Measurements from ENCODE around the gene ZCCHC14. TPM values are rescaled to one million over a fixed set of nuclear protein-coding genes. Genes with fewer than 3 reads are reported as not detected.

ZCCHC14 gene
- total and polyA plus RNA-seq, 10 donors: 1.6 to 18.3 (median 13.2) TPM

GRCh38 chr16:87443964-87444363 is 48.9 kb downstream of the ZCCHC14 start:
- intact Hi-C loops (cut with DNase I; ENCODE audit: low total_unique reads): no loop called here
- no peak for TF ChIP-seq POLR2A (IDR thresholded peaks at IDR 0.05)
- TF ChIP-seq POLR2AphosphoS5 (IDR thresholded peaks at IDR 0.05): no peak
- TF ChIP-seq, protein P1, sequence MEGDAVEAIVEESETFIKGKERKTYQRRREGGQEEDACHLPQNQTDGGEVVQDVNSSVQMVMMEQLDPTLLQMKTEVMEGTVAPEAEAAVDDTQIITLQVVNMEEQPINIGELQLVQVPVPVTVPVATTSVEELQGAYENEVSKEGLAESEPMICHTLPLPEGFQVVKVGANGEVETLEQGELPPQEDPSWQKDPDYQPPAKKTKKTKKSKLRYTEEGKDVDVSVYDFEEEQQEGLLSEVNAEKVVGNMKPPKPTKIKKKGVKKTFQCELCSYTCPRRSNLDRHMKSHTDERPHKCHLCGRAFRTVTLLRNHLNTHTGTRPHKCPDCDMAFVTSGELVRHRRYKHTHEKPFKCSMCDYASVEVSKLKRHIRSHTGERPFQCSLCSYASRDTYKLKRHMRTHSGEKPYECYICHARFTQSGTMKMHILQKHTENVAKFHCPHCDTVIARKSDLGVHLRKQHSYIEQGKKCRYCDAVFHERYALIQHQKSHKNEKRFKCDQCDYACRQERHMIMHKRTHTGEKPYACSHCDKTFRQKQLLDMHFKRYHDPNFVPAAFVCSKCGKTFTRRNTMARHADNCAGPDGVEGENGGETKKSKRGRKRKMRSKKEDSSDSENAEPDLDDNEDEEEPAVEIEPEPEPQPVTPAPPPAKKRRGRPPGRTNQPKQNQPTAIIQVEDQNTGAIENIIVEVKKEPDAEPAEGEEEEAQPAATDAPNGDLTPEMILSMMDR (IDR thresholded peaks at IDR 0.05 in 8 of 11, conservative IDR thresholded peaks at IDR 0.05 in 3 of 11): no peak
- peaks cover 0 to 49% (median 7%) of the 10 kb centered on the region in 6 donors for H3K36me3 ChIP-seq
- DNase-seq: no peak
- no peaks in the 10 kb centered on the region for H3K4me1 ChIP-seq
- H3K4me3 ChIP-seq: no peak overlapping the region
- WGBS, 5 donors: 87 to 97% (median 89%) methylated on average over 3 of the region's 3 CpGs
- H3K9me3 ChIP-seq: peaks cover 0 to 13% (median 0%) of the 10 kb centered on the region in 8 donors
- H3K27me3 ChIP-seq (replicated peaks in 1 of 7): no peaks in the 10 kb centered on the region
- H3K27ac ChIP-seq: no peak overlapping the region

DNA sequence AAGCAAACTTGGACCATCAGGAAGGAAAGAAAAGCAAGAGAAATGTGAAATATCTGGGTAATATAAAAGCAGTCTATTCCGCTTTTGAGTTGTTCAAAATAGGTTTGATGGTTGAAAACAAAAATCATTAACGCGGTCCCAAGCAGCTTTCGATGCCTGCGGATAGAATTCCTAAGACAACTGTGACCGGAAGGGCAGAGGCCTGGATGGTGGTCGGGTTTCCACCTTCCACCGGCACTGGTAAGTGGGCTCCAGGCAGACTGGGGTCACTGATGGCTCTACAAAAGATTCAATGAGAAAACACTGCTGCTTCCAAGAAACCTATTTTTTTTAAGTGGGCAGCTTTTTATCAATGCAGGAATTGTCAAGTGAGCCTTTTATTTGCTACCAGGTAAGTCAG is 49.8 kb downstream of the ZCCHC14 start:
- intact Hi-C loops (cut with DNase I; ENCODE audit: low total_unique reads): no loop called here
- H3K4me3 ChIP-seq: no peak overlapping the region
- DNase-seq: no peak
- peaks cover 0 to 13% (median 0%) of the 10 kb centered on the region in 8 donors for H3K9me3 ChIP-seq
- H3K36me3 ChIP-seq: peaks cover 0 to 39% (median 5%) of the 10 kb centered on the region in 6 donors
- no peaks in the 10 kb centered on the region for H3K4me1 ChIP-seq
- 92 to 98% (median 97%) methylated on average over 8 of the region's 8 CpGs for WGBS, 5 donors
- H3K27me3 ChIP-seq (replicated peaks in 1 of 7): no peaks in the 10 kb centered on the region
- no peak overlapping the region for H3K27ac ChIP-seq
- TF ChIP-seq POLR2A (IDR thresholded peaks at IDR 0.05) (no peak), POLR2AphosphoS5 (IDR thresholded peaks at IDR 0.05) (no peak)
- TF ChIP-seq, protein P1 (IDR thresholded peaks at IDR 0.05 in 8 of 11, conservative IDR thresholded peaks at IDR 0.05 in 3 of 11): no peak

GRCh38 chr16:87442581-87442966 is 50.2 kb downstream of the ZCCHC14 start:
- intact Hi-C loops (cut with DNase I; ENCODE audit: low total_unique reads): no loop called here
- no peak for TF ChIP-seq POLR2AphosphoS5 (IDR thresholded peaks at IDR 0.05)
- no peak for TF ChIP-seq POLR2A (IDR thresholded peaks at IDR 0.05)
- TF ChIP-seq, protein P1 (IDR thresholded peaks at IDR 0.05 in 8 of 11, conservative IDR thresholded peaks at IDR 0.05 in 3 of 11): no peak
- H3K36me3 ChIP-seq: peaks cover 0 to 35% (median 5%) of the 10 kb centered on the region in 6 donors
- no peaks in the 10 kb centered on the region for H3K27me3 ChIP-seq (replicated peaks in 1 of 7)
- peaks cover 0 to 13% (median 0%) of the 10 kb centered on the region in 8 donors for H3K9me3 ChIP-seq
- H3K4me1 ChIP-seq: no peaks in the 10 kb centered on the region
- DNase-seq: no peak
- no peak overlapping the region for H3K4me3 ChIP-seq
- H3K27ac ChIP-seq: no peak overlapping the region
- 92 to 97% (median 92%) methylated on average over 4 of the region's 4 CpGs for WGBS, 5 donors

GRCh38 chr16:87441886-87442580 is 50.8 kb downstream of the ZCCHC14 start:
- peaks cover 0 to under 1% (median 0%) of the 10 kb centered on the region in 6 donors for H3K4me1 ChIP-seq
- no peak overlapping the region for H3K4me3 ChIP-seq
- H3K9me3 ChIP-seq: peaks cover 0 to 13% (median 0%) of the 10 kb centered on the region in 8 donors
- no peak overlapping the region for H3K27ac ChIP-seq
- H3K27me3 ChIP-seq (replicated peaks in 1 of 7): no peaks in the 10 kb centered on the region
- TF ChIP-seq, protein P1 (IDR thresholded peaks at IDR 0.05 in 8 of 11, conservative IDR thresholded peaks at IDR 0.05 in 3 of 11): no peak
- TF ChIP-seq POLR2A (IDR thresholded peaks at IDR 0.05) (no peak), POLR2AphosphoS5 (IDR thresholded peaks at IDR 0.05) (no peak)
- DNase-seq: no peak
- H3K36me3 ChIP-seq: peaks cover 0 to 29% (median 3%) of the 10 kb centered on the region in 6 donors
- intact Hi-C loops (cut with DNase I; ENCODE audit: low total_unique reads): no loop called here
- 92 to 98% (median 97%) methylated on average over 12 of the region's 12 CpGs for WGBS, 5 donors

Measured in spleen (tissue), 11 donors.